H1 (cell line): Measurements from ENCODE around the gene ZNF385D. TPM values are rescaled to one million over a fixed set of nuclear protein-coding genes. Genes with fewer than 3 reads are reported as not detected.

Source experiments
- CHD7 ChIP-seq: fragments of 300-600 bp; sonication (generic); IDR thresholded peaks from 2 replicates; pipeline ENCODE4 v1.7.1; 2012; ENCODE audit warnings: low read length, moderate library complexity, mild to moderate bottlenecking, inconsistent platforms; ENCODE audit not compliant: insufficient replicate concordance
- SP1 ChIP-seq: IDR thresholded peaks from 2 replicates; pipeline ENCODE4 v1.6.1; 2011; ENCODE audit warnings: low read depth, low read length
- polyA plus RNA-seq, 7 experiments: library from polyadenylated mRNA; depleted of rRNA in 3 of 7; stranded (reverse) in 5 of 7; unstranded in 2 of 7; fragments of >200 nt in 5 of 7; fragments of 200-250 nt in 2 of 7; gene quantifications; 1 replicate in 5 of 7; 2 replicates in 1 of 7; 4 replicates in 1 of 7; pipeline versions ENCODE4 v1.2.1 to v1.2.3, GENCODE V29; 2011 to 2013; ENCODE audit warnings: missing spikeins in 2 of 7, mixed read lengths in 2 of 7
- total RNA-seq: library from RNA; stranded (reverse); fragmentation: NEBNext Ultra II Directional; extraction: Animal tissue kit (Norgen Biotek cat#: 25700); gene quantifications from 2 replicates; pipeline ENCODE4 v1.2.1, GENCODE V29; 2021

ZNF385D gene
- total and polyA plus RNA-seq, 2 of the 8 experiments (the other 6 are each of a cell fraction or from before 2014, with no cell fraction given), result 5.9 to 10.8 TPM

DNA sequence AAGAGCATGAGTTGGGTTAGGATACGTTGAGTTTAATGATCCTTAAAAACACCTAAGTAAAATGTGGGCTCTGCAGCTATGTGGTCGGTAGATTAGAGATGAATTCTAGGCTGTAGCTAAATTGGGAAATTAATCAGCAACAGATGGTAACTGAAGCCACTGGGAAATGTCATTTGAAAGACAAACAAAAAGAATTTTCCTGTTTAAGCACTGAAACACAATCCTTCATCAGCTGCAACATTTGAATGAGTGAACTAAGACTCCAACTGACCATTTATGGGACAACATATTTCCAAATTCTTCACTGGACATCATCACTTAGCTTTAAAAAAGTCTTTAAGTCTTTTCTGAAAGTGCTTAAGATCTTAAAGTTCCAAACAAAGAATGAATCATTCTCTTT, 226.9 kb downstream of the ZNF385D start (continued):
- TF ChIP-seq CHD7 (no peak), SP1 (no peak)
